Body of pancreas (tissue), 4 donors: ENCODE measurements around the gene KCNG4. TPM values are rescaled to one million over a fixed set of nuclear protein-coding genes. Genes with fewer than 3 reads are reported as not detected.
"Not testable (repeated sequence)": the region's sequence is repeated elsewhere in the genome, so short reads cannot be mapped to it uniquely, and the experiment has no call there.

Experiments used
- ATAC-seq: fragments of 150-250 bp; one replicate; pipeline ENCODE4 v1.9.1; 2016
- DNase-seq, 4 donors: peaks; one replicate each; pipeline ENCODE4 v3.0.0-alpha.2; 2019
- H3K27ac ChIP-seq, 4 donors: fragments of 200-600 bp; sonication (generic); 1 replicate in 3 of 4; 2 replicates in 1 of 4; pipeline versions ENCODE4 v1.5.1 to v1.6.1; 2016 to 2019; ENCODE audit warnings: mild to moderate bottlenecking in 1 of 4, mixed read lengths in 1 of 4, moderate library complexity in 1 of 4
- H3K27me3 ChIP-seq, 2 donors: fragments of 200-600 bp; sonication (generic); one replicate each; pipeline ENCODE4 v1.6.0; 2016; ENCODE audit warnings: mild to moderate bottlenecking in 1 of 2
- H3K36me3 ChIP-seq, 2 donors: fragments of 200-600 bp; sonication (generic); replicated peaks in 1 of 2; 2 replicates each; pipeline ENCODE4 v1.5.1; 2016; ENCODE audit warnings: low read depth in 2 of 2; ENCODE audit not compliant: insufficient read depth in 1 of 2
- H3K4me1 ChIP-seq: fragments of 200-600 bp; sonication (generic); one replicate; pipeline ENCODE4 v1.6.0; 2016
- H3K4me3 ChIP-seq, 2 donors: fragments of 200-600 bp; sonication (generic); 1 replicate in 1 of 2; 2 replicates in 1 of 2; pipeline ENCODE4 v1.5.1; 2016 to 2019
- H3K9me3 ChIP-seq, 3 donors: fragments of 200-600 bp; sonication (generic); 1 replicate in 2 of 3; 2 replicates in 1 of 3; pipeline ENCODE4 v1.5.1; 2016
- CTCF ChIP-seq, 7 experiments: fragments of 450-650 bp in 4 of 7; fragments of 200-600 bp in 3 of 7; sonication (generic) in 3 of 7; IDR thresholded peaks; one replicate each; pipeline ENCODE4 v1.5.1; 2016 to 2019; ENCODE audit warnings: antibody characterized with exemption in 7 of 7
- POLR2A ChIP-seq, 3 donors: fragments of 450-650 bp; IDR thresholded peaks; one replicate each; pipeline ENCODE4 v1.6.1; 2016; ENCODE audit warnings: antibody characterized with exemption in 3 of 3, mild to moderate bottlenecking in 2 of 3
- WGBS, 2 donors: methylation state at CpG; one replicate each; pipeline ENCODE4 v1.1.5; 2017; 5-methylcytosine and 5-hydroxymethylcytosine counted together
- intact Hi-C: fragments of 100-400 bp; cut with DNase I; formaldehyde crosslinking; loops from one replicate; pipeline ENCODE4 v1.15.1; 2023
- total RNA-seq, 2 donors: library from RNA; depleted of rRNA; stranded (reverse); fragments of >200 nt; gene quantifications; one replicate each; pipeline ENCODE4 v1.1.0, GENCODE V29; 2016

Gene KCNG4
- total RNA-seq, 2 donors from 2014 or later, result not detected

- Histone ChIP-seq H3K27me3 (no peaks in the 10 kb centered on the region), H3K9me3 (no peaks in the 10 kb centered on the region), H3K4me3 (no peak overlapping the region), H3K4me1 (no peaks in the 10 kb centered on the region), H3K27ac (no peak overlapping the region), H3K36me3 (no peaks in the 10 kb centered on the region)
- ATAC-seq (no peak), DNase-seq (no peak)
- 56 to 61% methylated on average over 2 of the region's 2 CpGs for WGBS, 2 donors
- intact Hi-C loops, result no loop called here
- no peak for TF ChIP-seq CTCF (IDR thresholded peaks at IDR 0.05)
- TF ChIP-seq POLR2A (IDR thresholded peaks at IDR 0.05), result no peak
Observed at GRCh38 chr16:84209989-84210388, 29.8 kb downstream of the KCNG4 start.

- H3K4me3 ChIP-seq, result no peak overlapping the region
- WGBS, 2 donors, result 66 to 78% methylated on average over 6 to 8 of the region's 8 CpGs
- H3K27ac ChIP-seq, result no peak overlapping the region
- H3K9me3 ChIP-seq, result no peaks in the 10 kb centered on the region
- no peak for DNase-seq
- H3K36me3 ChIP-seq, result no peaks in the 10 kb centered on the region
- H3K4me1 ChIP-seq, result no peaks in the 10 kb centered on the region
- ATAC-seq, result no peak
- no peaks in the 10 kb centered on the region for H3K27me3 ChIP-seq
- intact Hi-C loops, result no loop called here
- TF ChIP-seq CTCF (IDR thresholded peaks at IDR 0.05) (no peak), POLR2A (IDR thresholded peaks at IDR 0.05) (no peak)
Observed at GRCh38 chr16:84207879-84208278, 31.9 kb downstream of the KCNG4 start.

- WGBS, 2 donors, result 58 to 61% methylated on average over 4 to 6 of the region's 6 CpGs
- TF ChIP-seq CTCF (IDR thresholded peaks at IDR 0.05) (no peak), POLR2A (IDR thresholded peaks at IDR 0.05) (no peak)
- ATAC-seq, result no peak
Observed at GRCh38 chr16:84207251-84207650, 32.6 kb downstream of the KCNG4 start.

GRCh38 chr16:84205976-84206691 lies 33.7 kb downstream of the KCNG4 start:
- intact Hi-C loops, result no loop called here
- no peaks in the 10 kb centered on the region for H3K9me3 ChIP-seq
- WGBS, 2 donors, result 73 to 75% methylated on average over 16 to 18 of the region's 18 CpGs
- no peak overlapping the region for H3K27ac ChIP-seq
- no peak overlapping the region for H3K4me3 ChIP-seq
- no peaks in the 10 kb centered on the region for H3K4me1 ChIP-seq
- H3K36me3 ChIP-seq, result no peaks in the 10 kb centered on the region
- TF ChIP-seq CTCF (IDR thresholded peaks at IDR 0.05) (no peak), POLR2A (IDR thresholded peaks at IDR 0.05) (no peak)
- DNase-seq (no peak), ATAC-seq (no peak)
- H3K27me3 ChIP-seq, result no peaks in the 10 kb centered on the region

More at GRCh38 chr16:84207251-84207650, 32.6 kb downstream of the KCNG4 start:
- Histone ChIP-seq H3K27me3 (no peaks in the 10 kb centered on the region), H3K27ac (no peak overlapping the region), H3K9me3 (no peaks in the 10 kb centered on the region), H3K36me3 (no peaks in the 10 kb centered on the region), H3K4me1 (no peaks in the 10 kb centered on the region), H3K4me3 (no peak overlapping the region)
- no peak for DNase-seq
- intact Hi-C loops, result no loop called here

- H3K36me3 ChIP-seq, intact Hi-C loops, H3K27ac ChIP-seq, H3K4me3 ChIP-seq, H3K9me3 ChIP-seq, H3K27me3 ChIP-seq, H3K4me1 ChIP-seq, ATAC-seq, DNase-seq: not testable (repeated sequence)
- WGBS, 2 donors, result 62 to 74% methylated on average over 3 to 6 of the region's 6 CpGs
Observed at GRCh38 chr16:84205123-84205522, 34.7 kb downstream of the KCNG4 start.

- WGBS, 2 donors, result 87 to 91% methylated on average over 3 to 20 of the region's 26 CpGs
- intact Hi-C loops, H3K36me3 ChIP-seq, H3K4me3 ChIP-seq, H3K9me3 ChIP-seq, H3K27ac ChIP-seq, ATAC-seq, DNase-seq, H3K4me1 ChIP-seq, H3K27me3 ChIP-seq: not testable (repeated sequence)
Observed at GRCh38 chr16:84204551-84204950, 35.3 kb downstream of the KCNG4 start.
